K562 (cell line): ENCODE data around the gene CCDC85A. TPM values are rescaled to one million over a fixed set of nuclear protein-coding genes. Genes with fewer than 3 reads are reported as not detected.
A peak's percentile ranks its signal among the peaks of the same experiment; 100 is the strongest.
"Not testable (repeated sequence)": the region's sequence is repeated elsewhere in the genome, so short reads cannot be mapped to it uniquely, and the experiment has no call there.

Source experiments
- ATAC-seq: fragments of 200-7000 bp; cut with Tn5 transposase; 3 replicates; pipeline ENCODE4 v1.9.1; 2020; ENCODE audit warnings: moderate library complexity
- BruUV-seq: library from RNA; stranded (reverse); fragments of 400-500 nt; replicated peaks from 2 replicates; lab custom pipeline; 2021; lab: Mats Ljungman, UMichigan
- CTCF ChIA-PET: fragments of 300-600 bp; formaldehyde crosslinking; extraction: SDS; loops from one replicate; lab custom pipeline; 2021; ENCODE audit warnings: low intra/inter-chr PET ratio; lab: Yijun Ruan, JAX
- POLR2A ChIA-PET: fragments of 300-600, 350-650 bp; sonication (Branson Sonifier 250); formaldehyde crosslinking; extraction: SDS; loops from one replicate; lab custom pipeline; 2021; ENCODE audit warnings: antibody characterized with exemption, inconsistent platforms; lab: Yijun Ruan, JAX
- DNase-seq, 4 experiments: peaks; one replicate each; pipeline versions ENCODE4 v3.0.0 to v3.0.0-alpha.2; 2011 to 2018; ENCODE audit warnings: low spot score in 3 of 4, mixed read lengths in 3 of 4; ENCODE audit errors: extremely low read depth in 1 of 4
- FAIRE-seq: peaks from 2 replicates; lab custom pipeline; 2011; peaks lifted over from hg19 to GRCh38; lab: Jason Lieb, UNC
- H2AFZ ChIP-seq: 2 replicates; pipeline ENCODE4 v1.6.0; 2011; ENCODE audit warnings: low read depth, low read length, control low read depth, inconsistent platforms
- H3K27ac ChIP-seq: fragments of 200-600 bp; 3 replicates; pipeline ENCODE4 v1.8.0; 2011; ENCODE audit warnings: low read depth, mild to moderate bottlenecking, control low read depth, inconsistent platforms, low read length, moderate library complexity, mixed read lengths; ENCODE audit errors: extremely low read depth
- H3K27me3 ChIP-seq, 2 experiments: fragments of 300-600 bp in 1 of 2; 2 replicates in 1 of 2; 3 replicates in 1 of 2; pipeline versions ENCODE4 v1.6.0 to v1.8.0; 2011; ENCODE audit warnings: inconsistent platforms in 2 of 2, low read length in 2 of 2, mild to moderate bottlenecking in 1 of 2, mixed read lengths in 1 of 2, moderate library complexity in 1 of 2; ENCODE audit not compliant: control insufficient read depth in 2 of 2, insufficient read depth in 2 of 2
- H3K36me3 ChIP-seq: fragments of 300-600 bp; 3 replicates; pipeline ENCODE4 v1.8.0; 2011; ENCODE audit warnings: mild to moderate bottlenecking, low read length, inconsistent platforms; ENCODE audit not compliant: control insufficient read depth, insufficient read depth
- H3K4me1 ChIP-seq, 2 experiments: fragments of 200-600 bp in 1 of 2; replicated peaks in 1 of 2; 2 replicates in 1 of 2; 3 replicates in 1 of 2; pipeline versions ENCODE4 v1.5.1 to v1.8.0; 2011; ENCODE audit warnings: inconsistent platforms in 2 of 2, low read length in 2 of 2, mild to moderate bottlenecking in 1 of 2, mixed read lengths in 1 of 2, moderate library complexity in 1 of 2; ENCODE audit not compliant: control insufficient read depth in 2 of 2, insufficient read depth in 2 of 2
- H3K4me2 ChIP-seq: 2 replicates; pipeline ENCODE4 v1.6.1; 2011; ENCODE audit warnings: low read length, control low read depth, inconsistent platforms, mixed read lengths; ENCODE audit not compliant: insufficient read depth
- H3K4me3 ChIP-seq: fragments of 200-600 bp; sonication (generic), shearing (Covaris generic); 2 replicates; pipeline ENCODE4 v1.5.1; 2016; ENCODE audit warnings: control low read depth, inconsistent platforms
- H3K79me2 ChIP-seq: fragments of 200-600 bp; 3 replicates; pipeline ENCODE4 v1.8.0; 2011; ENCODE audit warnings: low read length, inconsistent platforms; ENCODE audit not compliant: control insufficient read depth, insufficient read depth
- H3K9ac ChIP-seq, 2 experiments: 2 replicates each; pipeline versions ENCODE4 v1.6.0 to v1.6.1; 2011; ENCODE audit warnings: low read depth in 2 of 2, low read length in 2 of 2, control low read depth in 1 of 2, inconsistent platforms in 1 of 2, mild to moderate bottlenecking in 1 of 2, mixed read lengths in 1 of 2; ENCODE audit not compliant: insufficient read depth in 1 of 2
- H3K9me1 ChIP-seq: one replicate; pipeline ENCODE4 v1.6.0; 2011; ENCODE audit warnings: inconsistent platforms, mild to moderate bottlenecking, low read length, moderate library complexity; ENCODE audit not compliant: control insufficient read depth, insufficient read depth
- H3K9me3 ChIP-seq: replicated peaks from 2 replicates; pipeline ENCODE4 v1.5.1; 2011; ENCODE audit warnings: low read depth, low read length, inconsistent platforms; ENCODE audit not compliant: control insufficient read depth, insufficient read depth
- H4K20me1 ChIP-seq: replicated peaks from 2 replicates; pipeline ENCODE4 v1.6.1; 2011; ENCODE audit warnings: low read length, inconsistent platforms, mixed read lengths; ENCODE audit not compliant: control insufficient read depth, insufficient read depth
- ARID1B ChIP-seq: fragments of 450-650 bp; IDR thresholded peaks from 2 replicates; pipeline ENCODE4 v1.6.1; 2016; ENCODE audit warnings: antibody characterized with exemption, mild to moderate bottlenecking, inconsistent platforms
- CREM ChIP-seq: IDR thresholded peaks from 2 replicates; pipeline ENCODE4 v1.6.1; 2014; ENCODE audit warnings: antibody characterized with exemption, low read depth
- EP400 ChIP-seq: fragments of 450-650 bp; IDR thresholded peaks from 2 replicates; pipeline ENCODE4 v1.6.1; 2017; ENCODE audit warnings: antibody characterized with exemption, mild to moderate bottlenecking, moderate library complexity
- MNT ChIP-seq, 2 experiments: fragments of 450-650 bp; conservative IDR thresholded peaks; 2 replicates each; pipeline ENCODE4 v1.6.1; 2017; ENCODE audit warnings: mild to moderate bottlenecking in 2 of 2, moderate library complexity in 2 of 2
- MYNN ChIP-seq, 2 experiments: sonication (generic); formaldehyde crosslinking in 1 of 2; IDR thresholded peaks; 2 replicates each; pipeline versions ENCODE4 v1.5.0 to v1.6.1; 2016 to 2020; ENCODE audit warnings: antibody characterized with exemption in 1 of 2, missing genetic modification reagents in 1 of 2
- NR2C1 ChIP-seq, 2 experiments: fragments of 450-650 bp; IDR thresholded peaks; 2 replicates each; pipeline ENCODE4 v1.6.1; 2017; ENCODE audit warnings: mild to moderate bottlenecking in 2 of 2, antibody characterized with exemption in 1 of 2, inconsistent platforms in 1 of 2, missing compliant biosample characterization in 1 of 2, missing genetic modification characterization in 1 of 2
- NRF1 ChIP-seq, 2 experiments: fragments of 450-650 bp; IDR thresholded peaks in 1 of 2; conservative IDR thresholded peaks in 1 of 2; 2 replicates each; pipeline ENCODE4 v1.6.1; 2014; ENCODE audit warnings: mild to moderate bottlenecking in 2 of 2
- POLR2AphosphoS5 ChIP-seq: IDR thresholded peaks from 2 replicates; pipeline ENCODE4 v1.6.1; 2011; ENCODE audit warnings: mild to moderate bottlenecking, low read depth, low read length, moderate library complexity; ENCODE audit not compliant: control insufficient read depth, insufficient read depth
- POLR2G ChIP-seq: fragments of 200-400 bp; formaldehyde crosslinking; IDR thresholded peaks from 2 replicates; pipeline ENCODE4 v1.6.1; 2017; ENCODE audit warnings: low read depth, mild to moderate bottlenecking, antibody characterized with exemption, low read length, moderate library complexity
- RNF2 ChIP-seq: sonication (generic); IDR thresholded peaks from 2 replicates; pipeline ENCODE4 v1.6.1; 2016
- TAF1 ChIP-seq: IDR thresholded peaks from 2 replicates; pipeline ENCODE4 v1.6.1; 2011; ENCODE audit warnings: mild to moderate bottlenecking, low read length, moderate library complexity; ENCODE audit not compliant: insufficient read depth, control insufficient read depth, severe bottlenecking; ENCODE audit errors: extremely low read depth
- TAF7 ChIP-seq: fragments of 450-650 bp; IDR thresholded peaks from 2 replicates; pipeline ENCODE4 v1.6.1; 2016; ENCODE audit warnings: missing genetic modification characterization, missing compliant biosample characterization
- TAF9B ChIP-seq: fragments of 450-650 bp; IDR thresholded peaks from 2 replicates; pipeline ENCODE4 v1.6.1; 2018; ENCODE audit warnings: mild to moderate bottlenecking; ENCODE audit not compliant: partially characterized antibody
- TEAD4 ChIP-seq, 2 experiments: sonication (generic) in 1 of 2; formaldehyde crosslinking in 1 of 2; IDR thresholded peaks; 2 replicates each; pipeline versions ENCODE4 v1.6.1 to v1.8.0; 2012 to 2022; ENCODE audit warnings: borderline replicate concordance in 1 of 2, inconsistent platforms in 1 of 2, low read length in 1 of 2, mild to moderate bottlenecking in 1 of 2, missing genetic modification reagents in 1 of 2
- TFAP4 ChIP-seq: sonication (generic); formaldehyde crosslinking; IDR thresholded peaks from 2 replicates; pipeline ENCODE4 v1.8.0; 2022; ENCODE audit warnings: missing genetic modification reagents, mild to moderate bottlenecking, moderate library complexity, borderline replicate concordance
- YY1 ChIP-seq, 3 experiments: IDR thresholded peaks; 2 replicates each; pipeline ENCODE4 v1.6.1; 2011; ENCODE audit warnings: low read length in 2 of 3, mild to moderate bottlenecking in 2 of 3, moderate library complexity in 2 of 3, borderline replicate concordance in 1 of 3, control low read depth in 1 of 3, low read depth in 1 of 3; ENCODE audit not compliant: insufficient read depth in 3 of 3, insufficient replicate concordance in 2 of 3, control insufficient read depth in 1 of 3, insufficient read length in 1 of 3; ENCODE audit errors: extremely low read depth in 1 of 3
- WGBS: fragments of 100-300 bp; shearing (Covaris generic); methylation state at CpG from one replicate; pipeline ENCODE4 v1.1.6; 2016; ENCODE audit warnings: low coverage, mixed read lengths; ENCODE audit not compliant: insufficient coverage; ENCODE audit errors: missing lambda C conversion rate; 5-methylcytosine and 5-hydroxymethylcytosine counted together
- in situ Hi-C: fragments of 300-500 bp; cut with MboI; formaldehyde crosslinking; loops from 4 replicates; pipeline ENCODE4 v1.15.0; 2018; ENCODE audit warnings: inconsistent platforms, mixed read lengths
- intact Hi-C: fragments of 100-400 bp; cut with micrococcal nuclease; formaldehyde crosslinking; loops from 2 replicates; pipeline ENCODE4 v1.14.2; 2022
- polyA plus RNA-seq, 8 experiments: library from polyadenylated mRNA; depleted of rRNA in 4 of 8; stranded (reverse) in 5 of 8; unstranded in 3 of 8; fragments of >200 nt; fragmentation: Nextera tagmentation in 2 of 8; fragmentation: Illumina TruSeq in 1 of 8; extraction: Ambion mirVana in 2 of 8; extraction: Trizol in 1 of 8; gene quantifications; 2 replicates each; pipeline versions ENCODE4 v1.2.1 to v1.2.3, GENCODE V29; 2011 to 2014; ENCODE audit warnings: inconsistent platforms in 1 of 8, missing spikeins in 1 of 8
- total RNA-seq, 7 experiments: library from RNA; depleted of rRNA in 6 of 7; stranded (reverse); fragments of >200 nt in 6 of 7; fragmentation: Illumina TruSeq in 2 of 7; extraction: Trizol in 2 of 7; gene quantifications; 2 replicates each; pipeline versions ENCODE4 v1.2.1 to v1.2.3, GENCODE V29; 2011 to 2021; ENCODE audit warnings: low replicate concordance in 1 of 7

Gene CCDC85A
- total and polyA plus RNA-seq, 9 of the 15 experiments (the other 6 are each of a cell fraction or from before 2014, with no cell fraction given): 0.03 to 0.14 (median 0.10) TPM; not detected in 5

GRCh38 chr2:56142497-56143061 lies 41.2 kb upstream of the CCDC85A start:
- H4K20me1 ChIP-seq; H3K9me1 ChIP-seq; CTCF ChIA-PET; H3K27me3 ChIP-seq; FAIRE-seq; BruUV-seq; H3K79me2 ChIP-seq; in situ Hi-C loops; H3K9me3 ChIP-seq; H3K36me3 ChIP-seq; TF ChIP-seq NR2C1 (IDR thresholded peaks at IDR 0.05); MYNN (CRISPR knock-in tag; IDR thresholded peaks at IDR 0.05); TEAD4 (CRISPR knock-in tag; IDR thresholded peaks at IDR 0.05; ENCODE audit: borderline replicate concordance): not testable (repeated sequence)
- intact Hi-C loops: loop anchor here (1.0 kb wide), 1 partner anchor 9 kb away; no protein-coding TSS in a partner anchor
- WGBS: 1% methylated on average over 7 of the region's 15 CpGs
- peak overlapping the region; percentile 27; the same call in 1 of the 2 replicates for H3K4me3 ChIP-seq
- H3K4me1 ChIP-seq: peaks cover 3 to 10% of the 10 kb centered on the region in 2 experiments; a peak in 3 of 5 replicates
- H3K9ac ChIP-seq: peak overlapping the region; percentile 62 to 80
- POLR2A ChIA-PET: interaction anchor here (1.0 to 1.4 kb wide), 2 partner anchors 15 to 18 kb away, joined by 3 to 8 read pairs; no protein-coding TSS in a partner anchor
- H2AFZ ChIP-seq: peak overlapping the region; percentile 91
- peak overlapping the region; percentile 81 for H3K4me2 ChIP-seq
- ATAC-seq (peak; percentile 69), DNase-seq (peak in 1 of 4 experiments; percentile 87)
- peak overlapping the region; percentile 88 for H3K27ac ChIP-seq
- TF ChIP-seq TAF7 (tag): 0 out of 2 replicates have a peak, but pooled peaks have one; percentile 25
- TF ChIP-seq NRF1 (conservative IDR thresholded peaks at IDR 0.05 in 1 of 2, IDR thresholded peaks at IDR 0.05 in 1 of 2): peak; percentile 65 to 67
- TF ChIP-seq NR2C1 (tag; IDR thresholded peaks at IDR 0.05): 0 out of 2 replicates have a peak, but pooled peaks have one; percentile 21
- peak; percentile 48 for TF ChIP-seq EP400
- TF ChIP-seq YY1 (IDR thresholded peaks at IDR 0.05; ENCODE audit: borderline replicate concordance in 1 of 3, control insufficient read depth in 1 of 3, extremely low read depth in 1 of 3, insufficient read depth in 3 of 3, insufficient read length in 1 of 3, insufficient replicate concordance in 2 of 3, low read depth in 1 of 3, low read length in 2 of 3): peak in 1 of 3 experiments; percentile 50
- TF ChIP-seq POLR2G: peak; percentile 64
- TF ChIP-seq TFAP4 (CRISPR knock-in tag): peak; percentile 30; the same call in 1 of the 2 replicates
- TF ChIP-seq MYNN (IDR thresholded peaks at IDR 0.05): peak; percentile 91; the same call in 1 of the 2 replicates
- TF ChIP-seq POLR2AphosphoS5: peak; percentile 40; the same call in 1 of the 2 replicates
- TF ChIP-seq MNT (conservative IDR thresholded peaks at IDR 0.05): peak; percentile 35 to 63; a peak in 3 of 4 replicates
- TF ChIP-seq CREM: 0 out of 2 replicates have a peak, but pooled peaks have one; percentile 6
- TF ChIP-seq TEAD4 (IDR thresholded peaks at IDR 0.05; ENCODE audit: low read length): 0 out of 2 replicates have a peak, but pooled peaks have one; percentile 15
- peak; percentile 65 for TF ChIP-seq ARID1B
- peak; percentile 69 for TF ChIP-seq RNF2
- peak; percentile 14 for TF ChIP-seq TAF9B
- peak; percentile 57 for TF ChIP-seq TAF1
